Erythroblast (primary cell): Measurements from ENCODE around the gene SMAD6.

Source experiments
- DNase-seq, 2 experiments: peaks; one replicate each; lab custom pipeline; 2025; lab: John Stamatoyannopoulos, UW
- GATA1 ChIP-seq: IDR thresholded peaks from 2 replicates; pipeline ENCODE4 v1.6.1; 2011; ENCODE audit warnings: low read depth, mild to moderate bottlenecking, control low read depth, low read length, moderate library complexity
- POLR2A ChIP-seq: IDR thresholded peaks from 2 replicates; pipeline ENCODE4 v1.6.1; 2011; ENCODE audit warnings: mild to moderate bottlenecking, low read length

Gene SMAD6

GRCh38 chr15:66774001-66774814 is 72.2 kb downstream of the SMAD6 start:
- peak; percentile 61 to 77 for DNase-seq
- TF ChIP-seq GATA1: no peak
- no peak for TF ChIP-seq POLR2A

- no peak for DNase-seq
- TF ChIP-seq POLR2A: no peak
- TF ChIP-seq GATA1: no peak
Measured at GRCh38 chr15:66775127-66776105, 73.4 kb downstream of the SMAD6 start.

- DNase-seq: no peak
- no peak for TF ChIP-seq GATA1
- TF ChIP-seq POLR2A: no peak
Measured at GRCh38 chr15:66777054-66777453, 75.0 kb downstream of the SMAD6 start.

GRCh38 chr15:66777596-66778313 is 75.7 kb downstream of the SMAD6 start:
- DNase-seq: no peak
- TF ChIP-seq GATA1 (no peak), POLR2A (no peak)

DNA sequence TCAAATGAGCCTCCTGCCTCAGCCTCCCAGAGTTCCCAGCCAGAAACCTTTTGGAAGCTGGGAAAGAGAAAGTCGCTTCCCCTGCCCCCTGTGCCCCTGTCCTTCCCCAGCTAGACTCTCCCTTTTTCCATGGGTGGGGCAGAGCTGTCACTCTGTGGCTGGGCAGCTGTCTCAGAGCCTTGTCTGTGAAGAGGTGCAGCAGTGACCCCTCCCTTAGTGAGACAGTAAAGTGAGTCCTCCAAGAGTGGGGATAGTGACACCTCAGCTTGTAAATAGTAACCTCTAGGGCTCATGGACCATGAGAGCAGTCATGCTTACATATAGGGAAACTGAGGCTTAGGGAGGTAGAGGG is 76.3 kb downstream of the SMAD6 start:
- no peak for TF ChIP-seq POLR2A
- no peak for TF ChIP-seq GATA1
- no peak for DNase-seq

DNA sequence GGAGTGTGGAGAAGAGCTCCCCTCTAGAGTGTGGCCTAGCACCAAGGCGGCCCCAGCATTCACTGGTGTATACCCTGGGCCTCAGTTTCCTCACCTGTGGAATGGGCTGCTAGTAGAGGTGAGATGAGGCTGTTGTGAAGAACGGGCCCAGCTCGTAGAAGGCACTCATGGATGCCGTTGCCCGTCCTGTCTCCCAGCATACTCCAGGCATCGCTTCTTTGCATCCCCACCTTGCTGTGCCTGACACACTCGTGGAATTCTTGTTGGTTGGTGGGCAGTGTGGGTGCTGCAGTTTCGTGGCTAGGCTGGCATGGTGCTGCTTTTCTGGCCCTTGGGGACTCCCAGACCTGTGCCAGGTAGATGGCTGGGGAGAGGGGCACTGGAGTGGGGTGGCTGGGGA is 76.7 kb downstream of the SMAD6 start:
- TF ChIP-seq GATA1 (no peak), POLR2A (no peak)

DNA sequence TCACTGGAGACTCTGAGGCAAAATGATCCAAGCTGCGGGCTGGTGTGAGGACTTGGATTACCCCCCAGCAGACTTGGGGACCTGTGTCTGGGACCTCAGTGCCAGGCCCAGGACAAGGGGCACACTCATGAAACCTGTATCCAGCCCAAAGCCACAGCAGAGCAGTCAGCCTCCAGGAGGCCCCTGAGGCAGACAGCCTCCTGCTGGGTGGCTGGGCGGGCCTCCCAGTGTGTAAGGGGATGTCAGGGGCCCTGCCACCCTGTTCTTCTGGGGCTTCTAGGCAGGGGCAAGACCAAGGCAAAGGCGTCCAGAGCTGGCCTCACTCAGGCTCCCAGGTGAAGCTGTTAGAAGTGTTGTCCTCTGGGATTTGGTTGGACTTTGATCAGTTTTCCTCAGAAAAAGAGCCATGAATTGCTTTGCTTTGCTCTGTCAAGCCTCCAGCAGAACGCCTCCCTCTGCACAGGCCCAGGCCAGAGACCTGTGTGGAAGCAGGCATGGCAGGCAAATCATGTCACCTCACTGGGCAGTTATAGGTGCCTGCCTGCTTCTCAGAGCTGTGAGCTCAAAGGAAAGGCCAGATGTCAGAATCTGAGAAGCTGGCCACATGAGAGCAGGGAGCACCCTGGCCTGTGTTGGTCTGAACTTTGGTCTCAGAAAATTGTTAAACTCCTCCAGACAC is 77.4 kb downstream of the SMAD6 start:
- DNase-seq: no peak
- TF ChIP-seq POLR2A: no peak
- no peak for TF ChIP-seq GATA1

More for the DNA sequence above, 76.7 kb downstream of the SMAD6 start:
- no peak for DNase-seq

- no peak for TF ChIP-seq GATA1
- no peak for TF ChIP-seq POLR2A
- no peak for DNase-seq
Measured at GRCh38 chr15:66780172-66780972, 78.3 kb downstream of the SMAD6 start.

DNA sequence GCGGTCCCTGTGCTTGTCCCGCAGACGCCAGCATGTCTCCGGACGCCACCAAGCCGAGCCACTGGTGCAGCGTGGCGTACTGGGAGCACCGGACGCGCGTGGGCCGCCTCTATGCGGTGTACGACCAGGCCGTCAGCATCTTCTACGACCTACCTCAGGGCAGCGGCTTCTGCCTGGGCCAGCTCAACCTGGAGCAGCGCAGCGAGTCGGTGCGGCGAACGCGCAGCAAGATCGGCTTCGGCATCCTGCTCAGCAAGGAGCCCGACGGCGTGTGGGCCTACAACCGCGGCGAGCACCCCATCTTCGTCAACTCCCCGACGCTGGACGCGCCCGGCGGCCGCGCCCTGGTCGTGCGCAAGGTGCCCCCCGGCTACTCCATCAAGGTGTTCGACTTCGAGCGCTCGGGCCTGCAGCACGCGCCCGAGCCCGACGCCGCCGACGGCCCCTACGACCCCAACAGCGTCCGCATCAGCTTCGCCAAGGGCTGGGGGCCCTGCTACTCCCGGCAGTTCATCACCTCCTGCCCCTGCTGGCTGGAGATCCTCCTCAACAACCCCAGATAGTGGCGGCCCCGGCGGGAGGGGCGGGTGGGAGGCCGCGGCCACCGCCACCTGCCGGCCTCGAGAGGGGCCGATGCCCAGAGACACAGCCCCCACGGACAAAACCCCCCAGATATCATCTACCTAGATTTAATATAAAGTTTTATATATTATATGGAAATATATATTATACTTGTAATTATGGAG is 79.1 kb downstream of the SMAD6 start:
- no peak for DNase-seq
- TF ChIP-seq POLR2A: no peak
- TF ChIP-seq GATA1: no peak

DNA sequence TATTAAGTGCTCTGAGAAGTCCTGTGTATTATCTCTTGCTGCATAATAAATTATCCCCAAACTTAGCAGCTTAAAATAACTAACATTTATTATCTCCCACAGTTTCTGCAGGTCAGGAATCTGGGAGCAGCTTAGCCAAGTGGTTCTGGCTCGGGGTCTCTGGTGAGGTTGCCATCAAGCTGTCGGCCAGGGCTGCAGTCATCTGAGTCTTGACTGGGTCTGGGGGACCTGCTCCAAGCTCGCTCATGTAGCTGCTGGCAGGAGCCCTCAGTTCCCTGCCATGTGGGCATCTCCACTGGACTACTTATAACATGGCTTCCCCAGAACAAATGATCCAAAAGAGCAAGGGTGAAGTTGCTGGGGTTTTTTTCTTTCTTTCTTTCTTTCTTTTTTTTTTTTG is 80.7 kb downstream of the SMAD6 start:
- TF ChIP-seq GATA1 (no peak), POLR2A (no peak)
- no peak for DNase-seq

- TF ChIP-seq GATA1: no peak
- no peak for TF ChIP-seq POLR2A
- no peak for DNase-seq
Measured at GRCh38 chr15:66783314-66783713, 81.3 kb downstream of the SMAD6 start.

- DNase-seq: no peak
- no peak for TF ChIP-seq GATA1
- no peak for TF ChIP-seq POLR2A
Measured at GRCh38 chr15:66783725-66784124, 81.7 kb downstream of the SMAD6 start.
